Neural crest cell (in vitro differentiated cells): ENCODE data around the gene RACGAP1. TPM values are rescaled to one million over a fixed set of nuclear protein-coding genes. Genes with fewer than 3 reads are reported as not detected.
A peak's percentile ranks its signal among the peaks of the same experiment; 100 is the strongest.

Experiments used
- DNase-seq: peaks from one replicate; pipeline ENCODE4 v3.0.0; 2021; ENCODE audit warnings: low read depth, mixed read lengths, low spot score
- H3K27ac Mint-ChIP-seq: one replicate; pipeline ENCODE4 v1.8.0; 2021; ENCODE audit warnings: mild to moderate bottlenecking, mixed read lengths; ENCODE audit not compliant: unreplicated experiment
- H3K27me3 Mint-ChIP-seq: 2 replicates; pipeline ENCODE4 v1.8.0; 2021; ENCODE audit warnings: low read depth, mild to moderate bottlenecking, mixed read lengths
- H3K36me3 Mint-ChIP-seq: 2 replicates; pipeline ENCODE4 v1.8.0; 2021; ENCODE audit warnings: low read depth, mild to moderate bottlenecking, mixed read lengths
- H3K4me1 Mint-ChIP-seq: 2 replicates; pipeline ENCODE4 v1.8.0; 2021; ENCODE audit warnings: mixed read lengths
- H3K4me3 Mint-ChIP-seq: one replicate; pipeline ENCODE4 v1.8.0; 2021; ENCODE audit warnings: mild to moderate bottlenecking, mixed read lengths
- H3K9me3 Mint-ChIP-seq: 2 replicates; pipeline ENCODE4 v1.8.0; 2021; ENCODE audit warnings: mixed read lengths
- CTCF ChIP-seq: fragments of 200-600 bp; sonication (generic); conservative IDR thresholded peaks from 2 replicates; pipeline ENCODE4 v1.5.0; 2021; ENCODE audit warnings: antibody characterized with exemption, mild to moderate bottlenecking
- total RNA-seq: library from RNA; stranded (reverse); gene quantifications from 2 replicates; pipeline ENCODE4 v1.2.1, GENCODE V29; 2021

Gene RACGAP1
- total RNA-seq, 1 donor from 2014 or later: 104 TPM

- Mint-ChIP-seq H3K27ac (no peak overlapping the region), H3K4me3 (no peak overlapping the region), H3K27me3 (no peaks in the 10 kb centered on the region), H3K9me3 (no peaks in the 10 kb centered on the region), H3K4me1 (peaks cover 28% of the 10 kb centered on the region), H3K36me3 (no peaks in the 10 kb centered on the region)
- no peak for DNase-seq
- no peak for TF ChIP-seq CTCF
Observed at GRCh38 chr12:49976557-49976956, 48.7 kb downstream of the RACGAP1 start.

- DNase-seq: no peak
Observed at GRCh38 chr12:49975318-49975761, 50.0 kb downstream of the RACGAP1 start.

GRCh38 chr12:49974677-49975317 is 50.5 kb downstream of the RACGAP1 start:
- DNase-seq: no peak
- H3K9me3 Mint-ChIP-seq: no peaks in the 10 kb centered on the region
- H3K4me1 Mint-ChIP-seq: peaks cover 17% of the 10 kb centered on the region
- H3K27me3 Mint-ChIP-seq: no peaks in the 10 kb centered on the region
- H3K36me3 Mint-ChIP-seq: no peaks in the 10 kb centered on the region
- H3K27ac Mint-ChIP-seq: no peak overlapping the region
- no peak for TF ChIP-seq CTCF
- H3K4me3 Mint-ChIP-seq: no peak overlapping the region

More at GRCh38 chr12:49975318-49975761, 50.0 kb downstream of the RACGAP1 start:
- Mint-ChIP-seq H3K27ac (no peak overlapping the region), H3K36me3 (no peaks in the 10 kb centered on the region), H3K9me3 (no peaks in the 10 kb centered on the region), H3K27me3 (no peaks in the 10 kb centered on the region), H3K4me1 (peaks cover 20% of the 10 kb centered on the region), H3K4me3 (no peak overlapping the region)
- TF ChIP-seq CTCF: no peak

GRCh38 chr12:49974231-49974675 is 51.0 kb downstream of the RACGAP1 start:
- H3K36me3 Mint-ChIP-seq: no peaks in the 10 kb centered on the region
- H3K27ac Mint-ChIP-seq: no peak overlapping the region
- no peak overlapping the region for H3K4me3 Mint-ChIP-seq
- TF ChIP-seq CTCF: peak; percentile 50
- no peaks in the 10 kb centered on the region for H3K27me3 Mint-ChIP-seq
- peak; percentile 40 for DNase-seq
- H3K9me3 Mint-ChIP-seq: no peaks in the 10 kb centered on the region
- peaks cover 12% of the 10 kb centered on the region for H3K4me1 Mint-ChIP-seq

- no peak for TF ChIP-seq CTCF
- H3K36me3 Mint-ChIP-seq: no peaks in the 10 kb centered on the region
- DNase-seq: no peak
- no peak overlapping the region for H3K27ac Mint-ChIP-seq
- H3K4me1 Mint-ChIP-seq: peaks cover 3% of the 10 kb centered on the region
- H3K9me3 Mint-ChIP-seq: no peaks in the 10 kb centered on the region
- no peak overlapping the region for H3K4me3 Mint-ChIP-seq
- H3K27me3 Mint-ChIP-seq: no peaks in the 10 kb centered on the region
Observed at GRCh38 chr12:49973361-49973830, 51.9 kb downstream of the RACGAP1 start.
